CD4-positive, alpha-beta T cell (primary cell): ENCODE measurements around the gene ABCD3. TPM values are rescaled to one million over a fixed set of nuclear protein-coding genes. Genes with fewer than 3 reads are reported as not detected.

Experiments used
- ATAC-seq: fragments of 200-7000 bp; cut with Tn5 transposase; one replicate; pipeline ENCODE4 v1.10.0; 2022; ENCODE audit warnings: mild to moderate bottlenecking; ENCODE audit not compliant: poor library complexity
- CTCF ChIA-PET: fragments of 350-600 bp; sonication (Branson Sonifier 250); formaldehyde crosslinking; loops from one replicate; lab custom pipeline; 2021; ENCODE audit warnings: antibody characterized with exemption, inconsistent platforms; lab: Charles Lee
- POLR2A ChIA-PET: fragments of 350-600 bp; sonication (Branson Sonifier 250); formaldehyde crosslinking; loops from one replicate; lab custom pipeline; 2021; ENCODE audit warnings: antibody characterized with exemption, inconsistent platforms; lab: Charles Lee
- DNase-seq, 14 experiments: peaks; one replicate each; pipeline ENCODE4 v3.0.0-alpha.2; 2013 to 2020; ENCODE audit warnings: mixed read lengths in 2 of 14
- H3K27ac ChIP-seq, 2 donors: one replicate each; pipeline versions ENCODE4 v1.5.1 to v1.7.0; 2013; ENCODE audit warnings: low read length in 2 of 2, low read depth in 1 of 2, mild to moderate bottlenecking in 1 of 2
- H3K27me3 ChIP-seq, 2 experiments: 1 replicate in 1 of 2; 2 replicates in 1 of 2; pipeline versions ENCODE4 v1.6.1 to v1.7.0; 2013; ENCODE audit warnings: low read length in 2 of 2, control low read depth in 1 of 2, mild to moderate bottlenecking in 1 of 2, moderate library complexity in 1 of 2; ENCODE audit not compliant: insufficient read depth in 2 of 2, control insufficient read depth in 1 of 2
- H3K36me3 ChIP-seq: one replicate; pipeline ENCODE4 v1.6.1; 2013; ENCODE audit warnings: low read length, control low read depth; ENCODE audit not compliant: insufficient read depth
- H3K4me1 ChIP-seq: one replicate; pipeline ENCODE4 v1.6.1; 2013; ENCODE audit warnings: low read length, control low read depth; ENCODE audit not compliant: insufficient read depth
- H3K4me3 ChIP-seq: one replicate; pipeline ENCODE4 v1.5.1; 2013; ENCODE audit warnings: mild to moderate bottlenecking, low read length, moderate library complexity
- H3K9me3 ChIP-seq, 2 experiments: 1 replicate in 1 of 2; 2 replicates in 1 of 2; pipeline versions ENCODE4 v1.6.1 to v1.7.0; 2013; ENCODE audit warnings: low read length in 2 of 2, mild to moderate bottlenecking in 2 of 2, control low read depth in 1 of 2, moderate library complexity in 1 of 2; ENCODE audit not compliant: control insufficient read depth in 1 of 2, insufficient read depth in 1 of 2
- H3K27ac Mint-ChIP-seq: one replicate; pipeline ENCODE4 v1.8.0; 2020; ENCODE audit warnings: mixed read lengths
- H3K27me3 Mint-ChIP-seq: one replicate; pipeline ENCODE4 v1.8.0; 2021; ENCODE audit warnings: mixed read lengths
- H3K36me3 Mint-ChIP-seq: one replicate; pipeline ENCODE4 v1.8.0; 2021; ENCODE audit warnings: low read depth, mixed read lengths
- H3K4me1 Mint-ChIP-seq: one replicate; pipeline ENCODE4 v1.8.0; 2021; ENCODE audit warnings: low read depth, mixed read lengths
- H3K4me3 Mint-ChIP-seq: one replicate; pipeline ENCODE4 v1.8.0; 2020; ENCODE audit warnings: mild to moderate bottlenecking, mixed read lengths
- H3K9me3 Mint-ChIP-seq: one replicate; pipeline ENCODE4 v1.8.0; 2020; ENCODE audit warnings: mixed read lengths
- CTCF ChIP-seq: fragments of 200-600 bp; IDR thresholded peaks from one replicate; pipeline ENCODE4 v1.8.0; 2022; ENCODE audit warnings: antibody characterized with exemption, mild to moderate bottlenecking
- intact Hi-C, 2 experiments: fragments of 100-400 bp; cut with DNase I in 1 of 2; cut with micrococcal nuclease in 1 of 2; formaldehyde crosslinking; loops; one replicate each; pipeline versions ENCODE4 v1.15.1 to v1.9.0; 2023 to 2025; cut with DNase I, micrococcal nuclease
- total RNA-seq, 174 experiments: library from RNA in 2 of 174; stranded (reverse) in 2 of 174; gene quantifications; one replicate each; pipeline ENCODE4 v1.2.3 and lab custom pipeline; 2021 to 2026

The ABCD3 gene
- total RNA-seq, 2 experiments from 2014 or later: 13.0 to 13.5 TPM

GRCh38 chr1:94486990-94487389 is 68.8 kb downstream of the ABCD3 start:
- Mint-ChIP-seq H3K9me3 (no peaks in the 10 kb centered on the region), H3K4me1 (no peaks in the 10 kb centered on the region), H3K27ac (no peak overlapping the region), H3K4me3 (no peak overlapping the region), H3K27me3 (no peaks in the 10 kb centered on the region), H3K36me3 (peaks cover 85% of the 10 kb centered on the region)
- Histone ChIP-seq H3K36me3 (peaks cover 32% of the 10 kb centered on the region), H3K4me3 (no peak overlapping the region), H3K9me3 (no peaks in the 10 kb centered on the region), H3K4me1 (no peaks in the 10 kb centered on the region), H3K27me3 (no peaks in the 10 kb centered on the region), H3K27ac (no peak overlapping the region)
- ChIA-PET CTCF (no interaction called here), POLR2A (no interaction called here)
- DNase-seq (no peak), ATAC-seq (no peak)
- TF ChIP-seq CTCF: no peak
- intact Hi-C loops: no loop called here

GRCh38 chr1:94490556-94490955 is 72.4 kb downstream of the ABCD3 start:
- no peak for ATAC-seq
- no peaks in the 10 kb centered on the region for H3K9me3 Mint-ChIP-seq
- no peaks in the 10 kb centered on the region for H3K4me1 ChIP-seq
- H3K9me3 ChIP-seq: no peaks in the 10 kb centered on the region
- H3K27me3 Mint-ChIP-seq: no peaks in the 10 kb centered on the region
- no peaks in the 10 kb centered on the region for H3K4me1 Mint-ChIP-seq
- ChIA-PET POLR2A (no interaction called here), CTCF (no interaction called here)
- no peak overlapping the region for H3K4me3 Mint-ChIP-seq
- intact Hi-C loops: no loop called here
- H3K36me3 Mint-ChIP-seq: peaks cover 76% of the 10 kb centered on the region
- H3K4me3 ChIP-seq: no peak overlapping the region
- H3K27ac ChIP-seq: no peak overlapping the region
- H3K27ac Mint-ChIP-seq: no peak overlapping the region
- H3K27me3 ChIP-seq: no peaks in the 10 kb centered on the region
- DNase-seq: no peak
- no peak for TF ChIP-seq CTCF
- H3K36me3 ChIP-seq: peaks cover 33% of the 10 kb centered on the region

- peaks cover 69% of the 10 kb centered on the region for H3K36me3 Mint-ChIP-seq
- H3K27me3 ChIP-seq: no peaks in the 10 kb centered on the region
- CTCF ChIA-PET: no interaction called here
- H3K27ac ChIP-seq: no peak overlapping the region
- no peaks in the 10 kb centered on the region for H3K4me1 ChIP-seq
- no peaks in the 10 kb centered on the region for H3K9me3 ChIP-seq
- TF ChIP-seq CTCF: no peak
- H3K4me3 Mint-ChIP-seq: no peak overlapping the region
- no peaks in the 10 kb centered on the region for H3K27me3 Mint-ChIP-seq
- intact Hi-C loops: no loop called here
- no peak overlapping the region for H3K4me3 ChIP-seq
- DNase-seq (no peak), ATAC-seq (no peak)
- no peaks in the 10 kb centered on the region for H3K9me3 Mint-ChIP-seq
- no peak overlapping the region for H3K27ac Mint-ChIP-seq
- peaks cover 40% of the 10 kb centered on the region for H3K36me3 ChIP-seq
- POLR2A ChIA-PET: no interaction called here
- no peaks in the 10 kb centered on the region for H3K4me1 Mint-ChIP-seq
Observed at GRCh38 chr1:94496076-94496755, 78.0 kb downstream of the ABCD3 start.
